OCI-LY1 (cell line): ENCODE results near the gene MRPL22.
"Not testable (repeated sequence)": the region's sequence is repeated elsewhere in the genome, so short reads cannot be mapped to it uniquely, and the experiment has no call there.

Experiments used
- H2AFZ ChIP-seq: fragments of 200-600 bp; sonication (generic), shearing (Covaris generic); 2 replicates; pipeline ENCODE4 v1.6.0; 2014; ENCODE audit warnings: antibody characterized with exemption, mild to moderate bottlenecking, low read length
- H3F3A ChIP-seq: fragments of 200-600 bp; sonication (generic), shearing (Covaris generic); 2 replicates; pipeline ENCODE4 v1.6.0; 2014; ENCODE audit warnings: mild to moderate bottlenecking, antibody characterized with exemption, low read length, moderate library complexity; ENCODE audit not compliant: insufficient read depth
- H3K27ac ChIP-seq: fragments of 200-600 bp; sonication (generic); 2 replicates; pipeline ENCODE4 v1.5.1; 2014; ENCODE audit warnings: low read length, mixed run types, mild to moderate bottlenecking, low read depth; ENCODE audit not compliant: poor library complexity, severe bottlenecking
- H3K27me3 ChIP-seq: fragments of 200-600 bp; sonication (generic); 2 replicates; pipeline ENCODE4 v1.6.0; 2014; ENCODE audit warnings: antibody characterized with exemption, mild to moderate bottlenecking, low read length, moderate library complexity; ENCODE audit not compliant: insufficient read depth
- H3K36me3 ChIP-seq: fragments of 200-600 bp; sonication (generic); 2 replicates; pipeline ENCODE4 v1.6.1; 2014; ENCODE audit warnings: mild to moderate bottlenecking, antibody characterized with exemption, low read length, moderate library complexity, mixed read lengths; ENCODE audit not compliant: insufficient read depth
- H3K4me1 ChIP-seq: fragments of 200-600 bp; sonication (generic); 2 replicates; pipeline ENCODE4 v1.5.1; 2014; ENCODE audit warnings: mild to moderate bottlenecking, low read length, moderate library complexity; ENCODE audit not compliant: insufficient read depth, severe bottlenecking
- H3K4me2 ChIP-seq: fragments of 200-600 bp; sonication (generic), shearing (Covaris generic); 2 replicates; pipeline ENCODE4 v1.6.1; 2014; ENCODE audit warnings: low read length
- H3K4me3 ChIP-seq: fragments of 200-600 bp; sonication (generic); 2 replicates; pipeline ENCODE4 v1.5.1; 2014; ENCODE audit warnings: low read length, low read depth, mild to moderate bottlenecking, mixed read lengths; ENCODE audit not compliant: poor library complexity, severe bottlenecking
- H3K79me2 ChIP-seq: fragments of 200-600 bp; shearing (Covaris generic); 2 replicates; pipeline ENCODE4 v1.6.1; 2016; ENCODE audit warnings: mixed run types, low read length, mixed read lengths; ENCODE audit not compliant: insufficient read depth
- H3K9ac ChIP-seq: fragments of 200-600 bp; sonication (generic), shearing (Covaris generic); 2 replicates; pipeline ENCODE4 v1.6.1; 2014; ENCODE audit warnings: mild to moderate bottlenecking, low read length, mixed read lengths
- H3K9me2 ChIP-seq: fragments of 200-600 bp; sonication (generic), shearing (Covaris generic); 2 replicates; pipeline ENCODE4 v1.6.1; 2014; ENCODE audit warnings: low read depth, mild to moderate bottlenecking, low read length, mixed read lengths
- H3K9me3 ChIP-seq: fragments of 200-600 bp; shearing (Covaris generic); 2 replicates; pipeline ENCODE4 v1.6.1; 2014; ENCODE audit warnings: low read length, mixed read lengths
- H4K20me1 ChIP-seq: fragments of 200-600 bp; sonication (generic), shearing (Covaris generic); 2 replicates; pipeline ENCODE4 v1.6.0; 2016; ENCODE audit warnings: mild to moderate bottlenecking, low read length; ENCODE audit not compliant: insufficient read depth
- CTCF ChIP-seq: fragments of 200-600 bp; sonication (generic), shearing (Covaris generic); IDR thresholded peaks from 2 replicates; pipeline ENCODE4 v1.5.1; 2017; ENCODE audit warnings: mild to moderate bottlenecking, antibody characterized with exemption, low read length, moderate library complexity, mixed read lengths
- EZH2 ChIP-seq: fragments of 200-600 bp; sonication (generic), shearing (Covaris generic); IDR thresholded peaks from 2 replicates; pipeline ENCODE4 v1.8.0; 2017; ENCODE audit warnings: borderline replicate concordance, mixed run types, mild to moderate bottlenecking, antibody characterized with exemption, low read length, moderate library complexity, mixed read lengths

MRPL22 gene

DNA sequence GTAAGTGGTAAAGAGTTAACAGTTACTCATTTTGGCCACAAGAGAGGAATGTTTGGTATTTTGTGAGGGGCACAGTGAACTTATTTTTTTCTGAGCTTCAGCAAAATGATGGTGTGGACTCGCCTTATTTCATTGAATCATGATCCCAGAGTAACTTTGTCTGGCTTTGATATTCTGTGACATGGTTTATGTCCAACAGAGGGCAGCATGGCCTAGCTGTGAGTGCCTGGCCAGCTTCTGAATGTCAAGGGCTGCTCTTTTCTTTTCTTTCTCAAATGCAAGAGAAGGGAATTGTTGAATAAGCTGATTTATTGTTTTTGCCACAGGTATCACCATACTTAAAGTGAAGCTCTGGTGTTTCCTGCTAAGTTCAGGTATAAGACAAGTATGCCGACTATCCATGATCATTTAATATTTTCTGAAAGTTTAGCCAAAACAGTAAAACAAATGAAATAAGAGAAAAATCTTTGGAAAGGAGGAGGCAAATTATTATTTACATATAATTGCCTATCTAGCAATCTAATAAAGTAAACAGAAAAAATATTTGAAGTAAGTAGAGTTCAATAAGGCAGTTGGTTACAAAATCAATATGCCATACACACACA lies 31.7 kb downstream of the MRPL22 start:
- no peak overlapping the region for H2AFZ ChIP-seq
- no peaks in the 10 kb centered on the region for H3K4me1 ChIP-seq
- no peaks in the 10 kb centered on the region for H3F3A ChIP-seq
- no peak overlapping the region for H3K27ac ChIP-seq
- no peaks in the 10 kb centered on the region for H4K20me1 ChIP-seq
- H3K4me3 ChIP-seq = no peak overlapping the region
- no peaks in the 10 kb centered on the region for H3K9me2 ChIP-seq
- no peaks in the 10 kb centered on the region for H3K79me2 ChIP-seq
- peaks cover 23% of the 10 kb centered on the region for H3K36me3 ChIP-seq
- no peak overlapping the region for H3K4me2 ChIP-seq
- no peak overlapping the region for H3K9ac ChIP-seq
- no peaks in the 10 kb centered on the region for H3K27me3 ChIP-seq
- TF ChIP-seq EZH2 = no peak
- peak; percentile 52; the same call in 1 of the 2 replicates for TF ChIP-seq CTCF
- no peaks in the 10 kb centered on the region for H3K9me3 ChIP-seq

- H3K4me2 ChIP-seq, H3K9ac ChIP-seq, H3K4me1 ChIP-seq, H3K27me3 ChIP-seq, H3K4me3 ChIP-seq, H3K27ac ChIP-seq, H2AFZ ChIP-seq, H3F3A ChIP-seq, H3K9me3 ChIP-seq, H3K36me3 ChIP-seq, H3K79me2 ChIP-seq, H4K20me1 ChIP-seq, H3K9me2 ChIP-seq: not testable (repeated sequence)
Measured at GRCh38 chr5:154976082-154976481, 35.2 kb downstream of the MRPL22 start.

DNA sequence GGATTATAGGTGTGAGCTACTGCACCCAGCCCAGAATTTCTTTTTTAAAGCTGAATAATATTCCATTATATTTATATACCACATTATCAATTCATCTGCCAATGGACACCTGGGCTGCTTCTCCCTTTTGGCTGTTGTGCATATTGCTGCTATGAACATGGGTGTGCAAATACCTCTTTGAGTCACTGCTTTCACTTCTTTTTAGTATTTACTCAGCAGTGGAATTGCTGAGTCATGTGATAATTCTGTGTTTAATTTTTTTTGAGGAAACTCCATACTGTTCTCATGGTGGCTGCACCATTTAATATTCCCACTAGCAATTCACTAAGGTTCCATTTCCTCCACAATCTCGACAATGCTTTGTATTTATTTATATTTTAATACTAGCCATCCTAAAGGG lies 36.5 kb downstream of the MRPL22 start:
- Histone ChIP-seq H4K20me1 (no peaks in the 10 kb centered on the region), H3K9me3 (no peaks in the 10 kb centered on the region), H3K27me3 (no peaks in the 10 kb centered on the region), H2AFZ (no peak overlapping the region), H3K4me3 (no peak overlapping the region), H3K27ac (no peak overlapping the region), H3K36me3 (no peaks in the 10 kb centered on the region), H3F3A (no peaks in the 10 kb centered on the region), H3K4me2 (no peak overlapping the region), H3K4me1 (no peaks in the 10 kb centered on the region), H3K9me2 (no peaks in the 10 kb centered on the region), H3K79me2 (no peaks in the 10 kb centered on the region), H3K9ac (no peak overlapping the region)
- TF ChIP-seq EZH2 (no peak), CTCF (no peak)

DNA sequence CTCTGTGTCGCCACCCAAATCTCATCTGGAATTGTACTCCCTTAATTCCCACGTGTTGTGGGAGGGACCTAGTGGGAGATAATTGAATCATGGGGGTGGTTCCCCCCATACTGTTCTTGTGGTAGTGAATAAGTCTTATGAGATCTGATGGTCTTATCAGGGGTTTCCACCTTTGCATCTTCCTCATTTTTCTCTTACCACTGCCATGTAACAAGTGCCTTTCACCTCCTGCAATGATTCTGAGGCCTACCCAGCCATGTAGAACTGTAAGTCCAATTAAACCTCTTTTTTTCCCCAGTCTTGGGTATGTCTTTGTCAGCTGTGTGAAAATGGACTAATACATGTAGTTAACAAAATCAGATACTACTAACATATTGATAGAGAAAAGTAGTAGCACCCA lies 37.4 kb downstream of the MRPL22 start:
- H3F3A ChIP-seq, H3K4me1 ChIP-seq, H3K9me3 ChIP-seq, H3K4me3 ChIP-seq, H3K4me2 ChIP-seq, H3K9me2 ChIP-seq, H3K36me3 ChIP-seq, H2AFZ ChIP-seq, H3K9ac ChIP-seq, H3K27ac ChIP-seq, H3K27me3 ChIP-seq, H4K20me1 ChIP-seq, H3K79me2 ChIP-seq: not testable (repeated sequence)
